Measurements from ENCODE around the gene APCDD1L.

APCDD1L gene

DNA sequence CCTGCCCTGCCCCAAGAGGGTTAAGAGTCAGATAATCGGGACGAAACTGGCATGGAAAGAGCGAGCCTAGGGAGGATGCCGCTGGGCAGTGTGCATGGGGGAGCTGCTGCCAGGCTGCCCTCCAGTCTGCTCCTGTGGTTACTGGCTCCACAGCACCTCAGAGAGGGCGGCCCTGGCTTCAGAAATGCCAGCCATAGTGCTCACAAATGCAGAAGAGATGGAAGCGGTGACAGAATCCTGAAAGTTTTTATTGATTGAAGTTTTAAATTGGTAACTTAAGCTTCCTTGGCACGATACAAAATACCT, 68.3 kb downstream of the APCDD1L start:
- peaks cover 5% of the 10 kb centered on the region for H3K4me1 Mint-ChIP-seq
- no peak overlapping the region for H3K4me3 Mint-ChIP-seq
- peaks cover 25% of the 10 kb centered on the region for H3K36me3 Mint-ChIP-seq

DNA sequence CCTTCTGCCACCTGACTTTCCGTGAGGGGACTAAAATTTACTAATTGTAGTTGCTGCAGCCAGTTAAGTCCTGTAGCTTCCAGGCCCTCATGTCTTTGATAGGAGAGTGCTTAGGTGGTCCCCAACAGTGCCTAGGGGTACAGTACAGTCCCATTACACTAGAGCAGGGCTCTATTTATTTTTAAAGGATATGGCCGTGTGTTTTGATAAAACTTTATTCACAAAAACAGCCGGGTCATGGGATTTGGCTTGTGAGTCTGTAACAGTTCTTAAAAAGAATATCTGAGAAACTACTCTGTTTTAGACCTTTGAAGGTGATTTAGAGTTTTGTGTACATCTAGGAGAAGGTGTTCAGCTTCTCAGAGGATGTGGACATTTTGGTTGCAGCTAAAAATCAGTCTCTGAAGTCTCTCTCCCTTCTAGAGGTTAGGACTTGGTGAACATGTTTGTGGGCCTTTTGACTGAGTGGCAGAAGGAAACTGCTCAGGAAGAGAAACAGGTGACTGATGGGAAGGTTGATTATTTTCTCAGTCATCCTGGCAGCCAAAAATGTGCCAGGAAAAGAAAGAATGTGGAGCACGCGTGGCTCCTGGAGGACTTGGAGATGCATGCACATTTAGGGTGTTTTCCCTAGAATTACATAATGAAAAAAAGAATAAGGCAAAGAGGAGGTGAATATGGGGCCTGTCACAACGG, 68.8 kb downstream of the APCDD1L start:
- no peak overlapping the region for H3K4me3 Mint-ChIP-seq
- ATAC-seq (ENCODE audit: low read depth): no peak
- H3K36me3 Mint-ChIP-seq: peaks cover 24% of the 10 kb centered on the region
- H3K9me3 Mint-ChIP-seq: no peaks in the 10 kb centered on the region
- peak overlapping the region; percentile 10 for H3K27ac Mint-ChIP-seq
- DNase-seq (ENCODE audit: low spot score in 2 of 2): no peak
- peaks cover 5% of the 10 kb centered on the region for H3K4me1 Mint-ChIP-seq
- no peaks in the 10 kb centered on the region for H3K27me3 Mint-ChIP-seq

More for the DNA sequence above, 68.3 kb downstream of the APCDD1L start:
- Mint-ChIP-seq H3K9me3 (no peaks in the 10 kb centered on the region), H3K27me3 (no peaks in the 10 kb centered on the region), H3K27ac (peak overlapping the region; percentile 10)
- ATAC-seq (ENCODE audit: low read depth) (no peak), DNase-seq (ENCODE audit: low spot score in 2 of 2) (no peak)

DNA sequence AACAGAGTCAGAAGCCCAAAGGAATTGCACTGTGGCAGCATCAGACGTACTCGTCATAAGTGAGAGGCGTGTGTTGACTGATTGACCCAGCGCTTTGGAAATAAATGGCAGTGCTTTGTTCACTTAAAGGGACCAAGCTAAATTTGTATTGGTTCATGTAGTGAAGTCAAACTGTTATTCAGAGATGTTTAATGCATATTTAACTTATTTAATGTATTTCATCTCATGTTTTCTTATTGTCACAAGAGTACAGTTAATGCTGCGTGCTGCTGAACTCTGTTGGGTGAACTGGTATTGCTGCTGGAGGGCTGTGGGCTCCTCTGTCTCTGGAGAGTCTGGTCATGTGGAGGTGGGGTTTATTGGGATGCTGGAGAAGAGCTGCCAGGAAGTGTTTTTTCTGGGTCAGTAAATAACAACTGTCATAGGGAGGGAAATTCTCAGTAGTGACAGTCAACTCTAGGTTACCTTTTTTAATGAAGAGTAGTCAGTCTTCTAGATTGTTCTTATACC, 70.4 kb downstream of the APCDD1L start:
- no peaks in the 10 kb centered on the region for H3K9me3 Mint-ChIP-seq
- H3K4me1 Mint-ChIP-seq: peaks cover 2% of the 10 kb centered on the region
- no peaks in the 10 kb centered on the region for H3K27me3 Mint-ChIP-seq
- ATAC-seq (ENCODE audit: low read depth) (no peak), DNase-seq (ENCODE audit: low spot score in 2 of 2) (no peak)
- H3K27ac Mint-ChIP-seq: no peak overlapping the region
- H3K36me3 Mint-ChIP-seq: peaks cover 26% of the 10 kb centered on the region
- H3K4me3 Mint-ChIP-seq: no peak overlapping the region

DNA sequence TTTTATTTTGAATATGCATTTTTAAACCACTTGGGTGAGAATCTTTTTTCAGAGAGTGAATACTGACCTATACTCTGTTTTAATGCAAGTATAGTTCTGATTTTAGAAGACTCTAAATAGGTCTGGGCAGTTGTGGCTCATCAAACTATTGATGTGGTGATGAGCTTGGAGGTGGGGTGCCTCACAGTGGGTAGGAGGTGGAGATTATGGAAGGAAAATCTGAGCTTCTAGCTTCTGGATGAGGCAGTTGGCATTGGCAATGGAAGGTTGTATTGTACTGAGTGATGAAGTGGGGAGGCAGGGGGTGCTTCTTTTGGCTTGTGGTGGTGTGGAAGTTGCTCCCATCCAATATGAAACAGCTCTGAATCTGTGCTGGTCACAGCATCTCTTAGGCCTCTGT, 73.5 kb downstream of the APCDD1L start:
- H3K9me3 Mint-ChIP-seq: no peaks in the 10 kb centered on the region

DNA sequence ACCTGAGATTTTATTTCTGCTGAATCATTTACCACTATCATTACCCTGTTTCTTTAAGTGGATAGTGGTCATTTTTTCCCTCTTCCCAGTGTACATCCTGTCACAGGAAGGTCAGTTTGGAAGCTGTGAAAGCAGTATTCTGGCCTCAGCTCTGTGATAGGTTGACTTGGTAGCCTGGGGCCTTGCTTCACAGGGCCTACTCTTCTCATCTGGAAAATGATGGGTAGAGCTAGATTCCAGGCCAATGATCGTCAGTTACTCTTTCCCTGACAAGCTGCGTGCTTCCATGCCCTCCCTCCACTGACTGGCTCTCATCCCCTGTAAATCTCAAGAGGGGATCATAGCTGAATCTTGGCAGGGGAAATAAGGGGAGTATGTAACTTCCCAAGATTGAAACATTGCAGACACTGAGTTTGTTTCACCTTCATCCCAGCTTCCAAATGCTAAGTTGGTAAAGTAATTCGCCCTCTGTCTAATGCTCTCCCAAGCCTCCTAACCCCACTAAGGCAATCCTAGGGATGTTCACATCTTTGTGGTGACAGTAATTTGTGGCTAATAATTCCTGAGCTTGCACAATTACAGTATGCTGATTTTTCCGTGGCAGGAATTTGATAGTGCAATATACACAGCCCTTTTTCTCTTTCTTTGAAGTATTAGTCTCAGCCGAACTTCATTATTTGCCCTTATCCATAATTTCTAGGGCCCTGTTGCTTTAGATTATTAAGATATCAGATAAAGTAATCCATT, 75.0 kb downstream of the APCDD1L start:
- Mint-ChIP-seq H3K36me3 (peaks cover 34% of the 10 kb centered on the region), H3K4me1 (peaks cover 20% of the 10 kb centered on the region), H3K27ac (peak overlapping the region; percentile 68), H3K9me3 (no peaks in the 10 kb centered on the region), H3K27me3 (no peaks in the 10 kb centered on the region), H3K4me3 (no peak overlapping the region)
- DNase-seq (ENCODE audit: low spot score in 2 of 2): no peak
- ATAC-seq (ENCODE audit: low read depth): no peak

More for the DNA sequence above, 73.5 kb downstream of the APCDD1L start:
- ATAC-seq (ENCODE audit: low read depth) (no peak), DNase-seq (ENCODE audit: low spot score in 2 of 2) (no peak)
- H3K27ac Mint-ChIP-seq: no peak overlapping the region
- no peaks in the 10 kb centered on the region for H3K27me3 Mint-ChIP-seq
- peaks cover 36% of the 10 kb centered on the region for H3K36me3 Mint-ChIP-seq
- H3K4me1 Mint-ChIP-seq: peaks cover 16% of the 10 kb centered on the region
- H3K4me3 Mint-ChIP-seq: no peak overlapping the region

DNA sequence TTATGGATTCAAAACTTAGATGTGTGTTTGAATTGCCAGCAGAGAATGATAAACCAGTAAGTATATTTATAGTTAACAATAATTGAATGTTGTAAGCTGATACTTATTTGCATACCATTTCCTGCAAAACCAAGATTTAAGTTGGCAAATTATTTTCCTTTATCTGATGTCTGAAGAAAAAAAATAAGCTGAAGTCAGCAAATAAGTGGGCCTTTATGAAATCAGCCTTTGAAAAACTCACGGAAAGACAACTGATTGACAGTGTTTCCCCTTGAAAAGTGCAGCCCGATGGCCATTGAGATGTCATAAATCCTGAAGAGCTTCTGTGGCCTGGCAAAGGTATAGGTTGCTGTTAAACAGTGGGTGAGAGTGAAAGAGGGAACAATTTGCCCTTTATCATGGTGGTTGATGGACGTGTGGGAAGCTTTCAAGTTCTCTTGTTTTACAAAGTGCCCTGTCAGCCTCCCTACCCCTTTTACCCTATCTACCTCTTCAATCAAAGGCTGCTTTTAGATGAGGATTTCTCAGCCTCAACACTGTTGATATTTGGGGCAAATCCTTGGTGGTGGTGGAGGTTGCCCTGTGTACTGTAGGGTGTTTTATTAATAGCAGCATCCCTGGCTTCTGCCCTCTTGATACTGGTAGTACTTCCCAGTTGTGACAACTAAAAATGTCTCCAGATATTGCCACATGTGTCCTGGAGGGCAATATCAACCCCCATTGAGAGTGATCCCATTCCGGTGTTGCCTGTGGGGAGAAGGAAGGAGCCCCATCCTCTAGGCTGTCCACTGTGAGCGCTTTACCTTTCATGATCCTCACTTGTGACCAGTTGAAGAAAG, 76.0 kb downstream of the APCDD1L start:
- peaks cover 32% of the 10 kb centered on the region for H3K36me3 Mint-ChIP-seq

DNA sequence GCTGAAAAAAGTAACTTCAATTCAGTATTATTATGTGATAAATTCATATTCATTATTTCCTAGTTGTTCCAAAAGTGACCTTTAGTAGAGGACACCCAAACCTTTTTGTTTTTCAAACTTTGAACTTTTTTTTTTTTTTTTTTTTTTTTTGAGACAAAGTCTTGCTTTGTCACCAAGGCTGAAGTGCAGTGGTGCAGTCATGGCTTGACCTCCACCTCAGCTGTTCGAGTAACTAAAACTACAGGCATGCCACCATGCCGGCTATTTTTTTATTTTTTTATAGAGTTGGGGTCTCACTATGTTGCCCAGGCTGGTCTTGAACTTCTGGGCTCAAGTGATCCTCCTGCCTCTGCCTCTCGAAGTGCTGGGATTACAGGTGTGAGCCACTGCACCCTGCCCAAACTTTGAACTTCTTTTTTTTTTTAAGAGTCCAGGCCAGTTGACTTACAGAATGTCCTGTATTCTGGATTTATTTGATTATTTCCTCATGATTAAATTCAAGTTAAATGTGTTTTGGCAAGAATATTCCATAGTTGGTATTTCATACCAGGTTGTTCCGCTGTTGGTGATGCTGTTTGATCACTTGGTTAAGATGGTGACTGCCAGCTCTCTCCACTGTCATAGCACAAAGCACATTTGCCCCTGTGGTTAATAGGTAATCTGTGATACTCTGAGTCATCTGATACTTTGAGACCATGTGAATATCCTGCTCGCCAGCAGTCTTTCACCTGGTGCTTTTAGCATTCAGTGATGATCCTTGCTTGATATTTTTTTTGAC, 78.1 kb downstream of the APCDD1L start:
- H3K4me1 Mint-ChIP-seq: peaks cover 28% of the 10 kb centered on the region
- H3K27ac Mint-ChIP-seq: no peak overlapping the region
- H3K36me3 Mint-ChIP-seq: peaks cover 23% of the 10 kb centered on the region
- ATAC-seq (ENCODE audit: low read depth): no peak
- DNase-seq (ENCODE audit: low spot score in 2 of 2): no peak
- H3K4me3 Mint-ChIP-seq: no peak overlapping the region
- no peaks in the 10 kb centered on the region for H3K27me3 Mint-ChIP-seq
- no peaks in the 10 kb centered on the region for H3K9me3 Mint-ChIP-seq

More for the DNA sequence above, 76.0 kb downstream of the APCDD1L start:
- H3K27ac Mint-ChIP-seq: peak overlapping the region; percentile 60
- H3K4me3 Mint-ChIP-seq: no peak overlapping the region
- H3K27me3 Mint-ChIP-seq: no peaks in the 10 kb centered on the region
- DNase-seq (ENCODE audit: low spot score in 2 of 2) (no peak), ATAC-seq (ENCODE audit: low read depth) (no peak)
- H3K4me1 Mint-ChIP-seq: peaks cover 22% of the 10 kb centered on the region
- H3K9me3 Mint-ChIP-seq: no peaks in the 10 kb centered on the region

DNA sequence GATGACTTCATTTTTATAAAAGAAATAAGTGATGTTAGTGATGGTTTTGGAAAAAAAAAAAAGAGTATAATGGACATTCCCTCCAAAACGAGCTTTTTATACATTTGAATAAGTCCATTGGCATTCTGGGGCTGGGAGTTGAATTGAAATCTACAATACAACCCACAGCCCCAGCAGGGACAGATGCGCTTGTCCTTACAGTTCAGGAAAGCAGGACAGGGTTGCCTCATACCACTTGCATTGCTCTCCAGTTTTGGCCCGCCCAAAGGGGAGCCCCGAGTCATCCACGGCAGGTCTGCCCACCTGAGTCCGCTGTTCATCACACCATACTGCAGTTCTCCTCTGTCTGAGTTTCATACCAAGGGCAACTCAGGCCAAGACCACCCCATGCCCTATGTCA, 80.0 kb downstream of the APCDD1L start:
- peaks cover 31% of the 10 kb centered on the region for H3K4me1 Mint-ChIP-seq
- ATAC-seq (ENCODE audit: low read depth): no peak
- no peak overlapping the region for H3K4me3 Mint-ChIP-seq
- H3K36me3 Mint-ChIP-seq: peaks cover 18% of the 10 kb centered on the region
- no peak for DNase-seq (ENCODE audit: low spot score in 2 of 2)
- H3K27me3 Mint-ChIP-seq: no peaks in the 10 kb centered on the region
- no peaks in the 10 kb centered on the region for H3K9me3 Mint-ChIP-seq
- H3K27ac Mint-ChIP-seq: no peak overlapping the region

DNA sequence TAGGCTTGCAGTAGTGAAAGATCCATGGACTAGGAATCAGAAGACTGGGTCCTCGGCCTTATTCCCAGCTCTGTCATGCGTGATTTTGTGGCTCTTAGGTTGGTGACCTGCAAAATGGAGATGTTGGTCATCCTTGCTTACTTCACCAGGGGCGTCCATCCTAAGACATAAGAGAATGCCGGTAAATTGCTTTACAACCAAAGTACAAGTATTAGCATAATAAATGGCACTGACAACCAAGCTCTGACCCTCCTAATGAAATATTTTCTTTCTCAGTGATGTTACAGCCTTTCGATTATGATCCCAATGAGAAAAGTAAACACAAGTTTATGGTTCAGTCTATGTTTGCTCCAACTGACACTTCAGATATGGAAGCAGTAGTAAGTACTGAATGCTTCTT, 80.9 kb downstream of the APCDD1L start:
- no peak overlapping the region for H3K4me3 Mint-ChIP-seq
- H3K36me3 Mint-ChIP-seq: peaks cover 18% of the 10 kb centered on the region
- no peak for ATAC-seq (ENCODE audit: low read depth)
- H3K4me1 Mint-ChIP-seq: peaks cover 31% of the 10 kb centered on the region
- no peak overlapping the region for H3K27ac Mint-ChIP-seq
- no peaks in the 10 kb centered on the region for H3K27me3 Mint-ChIP-seq
- no peaks in the 10 kb centered on the region for H3K9me3 Mint-ChIP-seq
- no peak for DNase-seq (ENCODE audit: low spot score in 2 of 2)

DNA sequence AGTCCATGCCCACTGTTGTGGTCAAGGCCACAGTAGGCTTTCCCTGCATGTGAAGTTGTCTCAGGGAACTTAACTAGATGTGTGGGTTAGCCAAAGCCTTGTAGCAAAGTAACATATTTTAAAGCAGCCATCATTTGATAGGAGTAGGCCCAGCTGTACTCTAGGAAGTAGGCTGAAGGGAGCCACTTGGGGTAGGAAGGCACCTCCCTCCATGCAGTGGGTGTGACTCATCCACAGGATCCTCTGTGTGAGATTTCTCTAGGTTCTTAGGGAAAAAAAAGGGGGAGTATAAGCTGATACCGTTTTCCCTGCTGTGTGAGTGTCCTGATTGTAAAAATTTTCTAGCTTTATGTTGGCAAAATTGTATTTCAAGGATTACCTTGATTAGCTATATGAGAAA, 81.4 kb downstream of the APCDD1L start:
- Mint-ChIP-seq H3K4me3 (no peak overlapping the region), H3K9me3 (no peaks in the 10 kb centered on the region), H3K27me3 (no peaks in the 10 kb centered on the region), H3K36me3 (peaks cover 19% of the 10 kb centered on the region), H3K4me1 (peaks cover 30% of the 10 kb centered on the region), H3K27ac (no peak overlapping the region)
- no peak for ATAC-seq (ENCODE audit: low read depth)
- DNase-seq (ENCODE audit: low spot score in 2 of 2): no peak

DNA sequence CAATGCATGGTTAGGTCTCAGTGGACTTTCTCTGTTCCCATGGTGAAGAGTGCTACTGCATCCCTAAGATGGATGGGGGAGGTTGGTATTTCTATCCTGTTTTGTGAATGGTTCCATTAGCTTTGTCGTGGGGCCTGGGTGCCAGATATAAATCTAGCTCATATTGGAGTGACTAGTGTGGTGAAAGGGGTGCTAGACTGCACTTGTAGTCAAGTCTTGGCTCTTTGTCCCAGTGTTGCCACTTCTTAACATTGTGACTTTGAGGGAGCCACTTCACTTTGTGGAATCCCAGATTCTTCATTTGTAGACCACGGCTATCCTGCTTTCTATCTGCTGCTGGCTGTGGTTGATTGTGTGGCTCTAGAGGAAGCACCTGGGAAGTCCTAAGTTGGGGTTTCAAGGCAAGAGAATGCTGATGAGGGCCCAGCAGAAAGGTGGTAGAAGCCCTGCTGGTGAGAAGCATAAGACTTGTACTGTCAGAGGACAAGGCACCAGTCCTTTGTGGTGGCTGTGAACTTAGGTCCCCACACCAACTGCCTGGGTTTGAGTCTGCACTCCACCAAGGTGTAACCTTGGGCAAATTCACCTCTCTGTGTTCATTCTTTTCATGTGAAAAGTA, 82.1 kb downstream of the APCDD1L start:
- Mint-ChIP-seq H3K27me3 (no peaks in the 10 kb centered on the region), H3K4me3 (no peak overlapping the region), H3K27ac (peak overlapping the region; percentile 70), H3K4me1 (peaks cover 28% of the 10 kb centered on the region), H3K36me3 (peaks cover 19% of the 10 kb centered on the region), H3K9me3 (no peaks in the 10 kb centered on the region)
- no peak for ATAC-seq (ENCODE audit: low read depth)
- no peak for DNase-seq (ENCODE audit: low spot score in 2 of 2)

DNA sequence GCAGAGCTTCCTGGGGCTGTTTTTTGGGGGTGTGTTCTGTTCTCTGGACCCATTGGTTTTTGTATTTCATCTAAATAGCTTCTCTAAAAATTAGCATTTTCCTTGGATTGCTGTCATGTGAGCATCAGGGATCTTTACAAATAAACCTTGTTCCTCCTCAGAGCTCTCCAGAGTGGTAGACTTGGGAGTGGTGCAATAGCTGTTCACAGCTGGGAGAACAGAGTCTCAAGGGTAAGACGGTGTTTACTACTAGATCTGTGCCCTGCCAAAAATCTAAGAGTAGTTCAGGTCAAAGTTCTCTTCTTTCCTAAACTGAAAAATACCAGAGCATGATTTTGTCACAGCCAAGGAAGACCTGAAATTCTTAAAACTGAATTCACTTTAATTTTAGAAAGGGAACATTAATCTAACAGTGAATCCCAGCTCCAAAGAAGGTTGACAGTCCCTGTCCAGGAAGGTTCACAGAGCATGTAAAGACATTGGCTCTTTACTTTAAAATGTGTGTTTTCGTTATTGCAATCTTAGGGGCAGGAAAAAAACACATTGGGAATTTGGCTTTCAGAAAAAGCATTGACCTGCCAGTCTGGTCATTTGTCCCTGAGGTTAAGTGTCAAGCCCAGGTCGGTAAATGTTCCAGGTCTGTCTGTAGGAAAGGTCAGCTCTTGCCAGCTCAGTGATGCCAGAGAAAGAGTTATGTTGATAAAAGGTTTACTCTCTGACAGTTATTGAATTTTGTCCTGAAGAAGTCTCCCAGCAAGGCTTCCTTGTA, 82.8 kb downstream of the APCDD1L start:
- H3K27ac Mint-ChIP-seq: no peak overlapping the region
- DNase-seq (ENCODE audit: low spot score in 2 of 2): no peak

DNA sequence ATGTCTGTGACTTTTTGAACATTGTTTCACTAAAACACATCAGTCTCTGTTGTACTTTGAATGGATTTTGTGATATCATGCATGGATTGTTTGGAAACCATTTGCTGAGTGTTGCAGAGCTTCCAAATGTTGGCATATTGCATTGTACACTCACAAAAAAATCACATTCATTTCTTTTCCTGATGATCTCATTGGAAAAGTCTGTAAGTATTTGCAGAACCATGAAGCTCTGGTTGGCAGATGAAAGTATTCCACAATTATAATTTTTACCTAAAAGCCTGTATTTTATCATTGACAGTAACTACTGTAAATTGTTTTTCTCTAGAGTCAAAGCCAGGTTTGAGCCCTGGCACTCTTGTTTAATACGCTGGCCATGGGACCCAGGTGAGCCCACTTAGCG, 84.1 kb downstream of the APCDD1L start:
- peaks cover 13% of the 10 kb centered on the region for H3K36me3 Mint-ChIP-seq
- DNase-seq (ENCODE audit: low spot score in 2 of 2): no peak
- H3K4me1 Mint-ChIP-seq: peaks cover 20% of the 10 kb centered on the region
- no peak overlapping the region for H3K27ac Mint-ChIP-seq
- no peak for ATAC-seq (ENCODE audit: low read depth)
- no peaks in the 10 kb centered on the region for H3K9me3 Mint-ChIP-seq
- H3K4me3 Mint-ChIP-seq: no peak overlapping the region
- no peaks in the 10 kb centered on the region for H3K27me3 Mint-ChIP-seq

More for the DNA sequence above, 82.8 kb downstream of the APCDD1L start:
- no peak for ATAC-seq (ENCODE audit: low read depth)
- H3K9me3 Mint-ChIP-seq: no peaks in the 10 kb centered on the region
- H3K4me3 Mint-ChIP-seq: no peak overlapping the region
- H3K4me1 Mint-ChIP-seq: peaks cover 22% of the 10 kb centered on the region
- no peaks in the 10 kb centered on the region for H3K27me3 Mint-ChIP-seq
- H3K36me3 Mint-ChIP-seq: peaks cover 13% of the 10 kb centered on the region
